Measurements from ENCODE around the gene FASTKD3. TPM values are rescaled to one million over a fixed set of nuclear protein-coding genes. Genes with fewer than 3 reads are reported as not detected.

The FASTKD3 gene
- total RNA-seq, 1 experiment from 2014 or later = 12.0 TPM

DNA sequence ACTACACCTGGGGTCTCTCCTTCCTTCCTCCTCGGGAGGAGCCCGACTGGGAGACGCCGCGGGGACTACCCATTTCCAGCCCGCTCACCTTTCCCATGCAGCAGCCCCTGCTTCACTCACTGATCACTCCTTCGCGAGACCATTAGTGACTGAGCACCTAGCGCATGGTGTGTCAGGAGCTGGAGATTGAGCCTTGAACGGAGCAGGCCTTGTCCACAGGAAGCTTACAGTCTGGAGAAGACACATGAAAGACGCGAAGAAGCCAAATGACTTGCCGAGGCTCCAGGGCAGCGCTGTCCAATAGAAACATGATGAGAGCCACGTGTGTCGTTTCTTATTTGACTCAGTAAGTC is 17.6 kb downstream of the FASTKD3 start:
- no peak overlapping the region for H3K27ac ChIP-seq (ENCODE audit: low read depth, low read length)
- H3K36me3 ChIP-seq (ENCODE audit: control insufficient read depth in 1 of 2, insufficient read depth in 2 of 2, low read length in 2 of 2) = no peaks in the 10 kb centered on the region
- no peak for ATAC-seq
- ChIA-PET RAD21 (ENCODE audit: low non-redundant PET in 1 of 2, low total read pairs in 2 of 2, uncharacterized antibody in 2 of 2, unreplicated experiment in 2 of 2) (no interaction called here), POLR2A (no interaction called here), CTCF (no interaction called here)
- no peaks in the 10 kb centered on the region for H3K4me1 ChIP-seq (ENCODE audit: control insufficient read depth in 1 of 2, insufficient read depth in 2 of 2, low read length in 2 of 2)
- H2AFZ ChIP-seq (ENCODE audit: low read depth, low read length, poor library complexity, severe bottlenecking) = no peak overlapping the region
- no peaks in the 10 kb centered on the region for H3K9me3 ChIP-seq (ENCODE audit: control insufficient read depth in 1 of 2, insufficient read depth in 1 of 2, low read depth in 1 of 2, low read length in 2 of 2)
- H3K9me2 ChIP-seq (ENCODE audit: insufficient read depth) = no peaks in the 10 kb centered on the region
- intact Hi-C loops (cut with micrococcal nuclease) = no loop called here
- H3K4me3 ChIP-seq (replicated peaks in 1 of 2; ENCODE audit: low read depth in 1 of 2, low read length in 2 of 2) = no peak overlapping the region
- no peak for DNase-seq (ENCODE audit: low read depth, low spot score)
- H3K79me2 ChIP-seq (ENCODE audit: insufficient read depth, low read length) = no peaks in the 10 kb centered on the region
- no peaks in the 10 kb centered on the region for H3K27me3 ChIP-seq (ENCODE audit: insufficient read depth, low read length)
- no TSS peak for BruUV-seq (replicated peaks)
- H4K20me1 ChIP-seq (ENCODE audit: insufficient read depth) = no peaks in the 10 kb centered on the region
- TF ChIP-seq, protein P1, sequence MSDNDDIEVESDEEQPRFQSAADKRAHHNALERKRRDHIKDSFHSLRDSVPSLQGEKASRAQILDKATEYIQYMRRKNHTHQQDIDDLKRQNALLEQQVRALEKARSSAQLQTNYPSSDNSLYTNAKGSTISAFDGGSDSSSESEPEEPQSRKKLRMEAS (IDR thresholded peaks at IDR 0.05) = no peak
- no peak overlapping the region for H3K9ac ChIP-seq (ENCODE audit: low read length)
- no peak overlapping the region for H3K4me2 ChIP-seq (ENCODE audit: low read length)

DNA sequence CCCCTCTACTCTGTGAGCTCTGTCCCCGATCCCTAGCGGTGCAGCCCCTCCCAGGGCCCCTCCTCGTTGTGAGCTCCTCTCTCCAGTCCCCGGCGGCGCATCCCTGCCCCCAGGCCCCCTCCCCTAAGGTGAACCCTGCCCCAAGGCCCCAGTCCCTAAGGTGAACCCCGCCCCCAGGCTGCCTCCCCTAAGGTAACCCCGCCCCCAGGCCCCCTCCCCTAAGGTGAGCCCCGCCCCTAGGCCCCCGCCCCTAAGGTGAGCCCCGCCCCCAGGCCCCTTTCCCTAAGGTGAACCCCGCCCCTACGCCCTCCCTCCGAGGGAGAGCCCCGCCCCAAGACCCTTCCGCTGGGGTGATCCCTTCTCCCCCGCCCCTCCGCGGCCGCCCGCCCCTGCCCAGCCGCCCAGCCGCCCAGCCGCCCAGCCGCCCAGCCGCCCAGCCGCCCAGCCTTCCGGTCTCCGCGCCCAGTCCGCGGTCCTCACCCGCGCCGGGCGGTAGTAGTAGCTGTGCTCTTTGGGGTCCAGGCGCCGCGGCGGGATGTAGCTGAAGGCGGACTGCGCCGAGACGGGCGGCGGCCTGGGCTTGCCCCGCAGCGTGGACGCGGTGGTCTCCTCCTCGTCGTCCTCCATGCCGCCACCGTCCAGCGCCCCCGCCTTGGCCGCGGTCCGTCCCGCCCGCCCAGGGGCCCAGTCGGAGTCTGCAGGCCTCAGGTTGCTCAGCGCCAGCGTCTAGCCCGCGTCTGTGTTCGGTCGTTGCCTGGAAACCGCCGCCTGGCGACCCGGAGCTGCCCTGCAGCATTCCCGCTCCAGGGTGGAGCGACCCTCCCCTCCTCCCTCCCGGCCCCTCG is 18.2 kb downstream of the FASTKD3 start, which contains the start of gene CFAP90:
CFAP90 (minus strand) TSS at position 739 of the 845 bp plus-strand sequence; CDS start at position 627, 112 bp downstream.
- Histone ChIP-seq H4K20me1 (ENCODE audit: insufficient read depth) (no peaks in the 10 kb centered on the region), H3K4me1 (ENCODE audit: control insufficient read depth in 1 of 2, insufficient read depth in 2 of 2, low read length in 2 of 2) (no peaks in the 10 kb centered on the region), H3K9ac (ENCODE audit: low read length) (no peak within 1 kb of the TSS), H3K27me3 (ENCODE audit: insufficient read depth, low read length) (no peaks in the 10 kb centered on the region), H2AFZ (ENCODE audit: low read depth, low read length, poor library complexity, severe bottlenecking) (no peak within 1 kb of the TSS), H3K4me3 (replicated peaks in 1 of 2; ENCODE audit: low read depth in 1 of 2, low read length in 2 of 2) (no peak within 1 kb of the TSS), H3K27ac (ENCODE audit: low read depth, low read length) (no peak within 1 kb of the TSS), H3K36me3 (ENCODE audit: control insufficient read depth in 1 of 2, insufficient read depth in 2 of 2, low read length in 2 of 2) (no peaks in the 10 kb centered on the region), H3K9me3 (ENCODE audit: control insufficient read depth in 1 of 2, insufficient read depth in 1 of 2, low read depth in 1 of 2, low read length in 2 of 2) (no peaks in the 10 kb centered on the region), H3K4me2 (ENCODE audit: low read length) (no peak within 1 kb of the TSS), H3K79me2 (ENCODE audit: insufficient read depth, low read length) (no peaks in the 10 kb centered on the region), H3K9me2 (ENCODE audit: insufficient read depth) (no peaks in the 10 kb centered on the region)
- intact Hi-C loops (cut with micrococcal nuclease) = no loop called here
- ChIA-PET RAD21 (ENCODE audit: low non-redundant PET in 1 of 2, low total read pairs in 2 of 2, uncharacterized antibody in 2 of 2, unreplicated experiment in 2 of 2) (interaction anchor here in 1 of 2 experiments (0.7 kb wide), 1 partner anchor 1714 kb away, joined by 5 read pairs; no protein-coding TSS in a partner anchor), CTCF (no interaction called here), POLR2A (no interaction called here)
- TF ChIP-seq RAD21 (IDR thresholded peaks at IDR 0.05; ENCODE audit: low read depth) = no peak
- TF ChIP-seq, protein P2, sequence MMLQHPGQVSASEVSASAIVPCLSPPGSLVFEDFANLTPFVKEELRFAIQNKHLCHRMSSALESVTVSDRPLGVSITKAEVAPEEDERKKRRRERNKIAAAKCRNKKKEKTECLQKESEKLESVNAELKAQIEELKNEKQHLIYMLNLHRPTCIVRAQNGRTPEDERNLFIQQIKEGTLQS (IDR thresholded peaks at IDR 0.05) = no peak
- TF ChIP-seq YY1 (IDR thresholded peaks at IDR 0.05; ENCODE audit: extremely low read depth, insufficient replicate concordance, low read depth, low read length) = no peak
- TF ChIP-seq FOSL1 (IDR thresholded peaks at IDR 0.05; ENCODE audit: low read depth) = no peak
- no peak for TF ChIP-seq CBX3 (IDR thresholded peaks at IDR 0.05; ENCODE audit: low read depth)
- TF ChIP-seq EZH2 (IDR thresholded peaks at IDR 0.05) = no peak
- TF ChIP-seq, protein P3, sequence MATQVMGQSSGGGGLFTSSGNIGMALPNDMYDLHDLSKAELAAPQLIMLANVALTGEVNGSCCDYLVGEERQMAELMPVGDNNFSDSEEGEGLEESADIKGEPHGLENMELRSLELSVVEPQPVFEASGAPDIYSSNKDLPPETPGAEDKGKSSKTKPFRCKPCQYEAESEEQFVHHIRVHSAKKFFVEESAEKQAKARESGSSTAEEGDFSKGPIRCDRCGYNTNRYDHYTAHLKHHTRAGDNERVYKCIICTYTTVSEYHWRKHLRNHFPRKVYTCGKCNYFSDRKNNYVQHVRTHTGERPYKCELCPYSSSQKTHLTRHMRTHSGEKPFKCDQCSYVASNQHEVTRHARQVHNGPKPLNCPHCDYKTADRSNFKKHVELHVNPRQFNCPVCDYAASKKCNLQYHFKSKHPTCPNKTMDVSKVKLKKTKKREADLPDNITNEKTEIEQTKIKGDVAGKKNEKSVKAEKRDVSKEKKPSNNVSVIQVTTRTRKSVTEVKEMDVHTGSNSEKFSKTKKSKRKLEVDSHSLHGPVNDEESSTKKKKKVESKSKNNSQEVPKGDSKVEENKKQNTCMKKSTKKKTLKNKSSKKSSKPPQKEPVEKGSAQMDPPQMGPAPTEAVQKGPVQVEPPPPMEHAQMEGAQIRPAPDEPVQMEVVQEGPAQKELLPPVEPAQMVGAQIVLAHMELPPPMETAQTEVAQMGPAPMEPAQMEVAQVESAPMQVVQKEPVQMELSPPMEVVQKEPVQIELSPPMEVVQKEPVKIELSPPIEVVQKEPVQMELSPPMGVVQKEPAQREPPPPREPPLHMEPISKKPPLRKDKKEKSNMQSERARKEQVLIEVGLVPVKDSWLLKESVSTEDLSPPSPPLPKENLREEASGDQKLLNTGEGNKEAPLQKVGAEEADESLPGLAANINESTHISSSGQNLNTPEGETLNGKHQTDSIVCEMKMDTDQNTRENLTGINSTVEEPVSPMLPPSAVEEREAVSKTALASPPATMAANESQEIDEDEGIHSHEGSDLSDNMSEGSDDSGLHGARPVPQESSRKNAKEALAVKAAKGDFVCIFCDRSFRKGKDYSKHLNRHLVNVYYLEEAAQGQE (IDR thresholded peaks at IDR 0.05; ENCODE audit: low read depth) = no peak
- TF ChIP-seq ELF1 (IDR thresholded peaks at IDR 0.05; ENCODE audit: borderline replicate concordance, low read depth) = no peak
- no peak for TF ChIP-seq JUND (IDR thresholded peaks at IDR 0.05)
- no peak for TF ChIP-seq POLR2AphosphoS5 (IDR thresholded peaks at IDR 0.05; ENCODE audit: low read depth, low read length)
- no peak for TF ChIP-seq ZFX (IDR thresholded peaks at IDR 0.05)
- BruUV-seq (replicated peaks) = no TSS peak
- ATAC-seq (no peak), DNase-seq (ENCODE audit: low read depth, low spot score) (no peak)
